Inflammatory macrophage treated with lipopolysaccharide for 1 hour (primary cell): Measurements from ENCODE around the gene CNIH3.
"Not testable (repeated sequence)": the region's sequence is repeated elsewhere in the genome, so short reads cannot be mapped to it uniquely, and the experiment has no call there.

ENCODE experiments used
- DNase-seq, 2 donors: peaks; one replicate each; pipeline ENCODE4 v3.0.0-alpha.2; 2020 to 2022

Gene CNIH3

GRCh38 chr1:224615861-224616755 lies at the start of gene CNIH3:
Gene CNIH3, plus strand, starts transcription at chr1:224616317. Its CDS starts 858 bp downstream, at chr1:224617175.
- DNase-seq: peak; percentile 50 to 78

GRCh38 chr1:224566492-224566891 lies 49.6 kb upstream of the CNIH3 start:
- DNase-seq: not testable (repeated sequence)

- no peak for DNase-seq
Observed at GRCh38 chr1:224569276-224569675, 46.8 kb upstream of the CNIH3 start.

- DNase-seq: not testable (repeated sequence)
Observed at GRCh38 chr1:224571975-224572374, 44.1 kb upstream of the CNIH3 start.

- DNase-seq: no peak
Observed at GRCh38 chr1:224579526-224579925, 36.6 kb upstream of the CNIH3 start.

DNA sequence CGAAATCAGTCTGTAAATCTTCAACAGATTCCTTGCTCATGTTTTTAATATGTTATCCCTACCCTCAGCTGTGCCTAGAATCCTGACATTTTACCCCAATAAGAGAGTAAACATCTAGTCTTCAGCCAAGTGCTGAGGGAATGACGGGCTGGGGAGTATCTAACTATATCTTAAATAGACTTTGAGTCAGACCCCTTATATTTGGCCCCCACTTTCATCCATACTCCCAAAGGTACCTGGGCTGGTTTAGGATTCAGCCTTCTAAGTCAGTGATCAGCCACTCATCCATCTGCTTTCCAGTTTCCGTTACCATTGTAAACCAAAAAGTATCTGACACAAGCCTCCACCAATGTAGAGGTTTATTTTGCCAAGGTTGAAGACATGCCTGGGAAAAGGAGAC lies 36.1 kb upstream of the CNIH3 start:
- no peak for DNase-seq

DNA sequence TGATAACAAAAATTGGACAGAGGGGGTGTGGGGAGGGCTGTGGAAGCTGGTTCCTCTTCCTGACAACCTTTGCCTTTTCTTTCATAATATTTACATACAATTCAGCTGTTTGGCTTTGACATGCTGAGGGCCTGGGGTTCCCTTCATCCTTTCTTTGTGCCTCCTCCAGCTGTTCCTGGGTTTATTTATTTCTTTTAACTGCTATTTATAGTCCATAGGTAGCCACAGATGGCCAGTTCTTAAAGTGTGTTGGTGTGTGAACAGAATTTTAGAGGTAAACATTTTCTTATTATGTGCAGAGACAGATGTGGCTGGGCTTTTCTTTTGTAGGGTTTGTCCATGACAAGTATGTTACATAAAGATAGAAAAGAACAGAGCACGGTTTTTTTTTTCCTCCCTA lies 34.1 kb upstream of the CNIH3 start:
- no peak for DNase-seq

DNA sequence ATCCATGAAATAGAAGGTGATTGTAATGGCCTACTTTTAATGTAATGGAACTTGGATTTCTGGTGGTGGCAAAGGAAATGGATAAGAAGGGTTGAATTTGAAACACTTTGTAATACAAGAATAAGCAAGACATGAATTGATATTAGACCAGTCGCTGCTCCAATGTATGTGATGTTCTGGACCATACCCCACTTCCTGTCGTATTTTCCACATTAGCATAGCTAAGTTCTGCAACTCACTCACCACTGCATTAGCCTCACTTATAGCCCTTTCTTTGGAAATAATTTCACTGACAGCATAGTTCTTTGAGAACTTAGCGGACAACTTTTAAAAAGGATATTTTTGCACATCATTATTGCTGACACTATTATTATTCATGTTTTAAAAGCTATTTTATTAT lies 32.3 kb upstream of the CNIH3 start:
- no peak for DNase-seq

DNA sequence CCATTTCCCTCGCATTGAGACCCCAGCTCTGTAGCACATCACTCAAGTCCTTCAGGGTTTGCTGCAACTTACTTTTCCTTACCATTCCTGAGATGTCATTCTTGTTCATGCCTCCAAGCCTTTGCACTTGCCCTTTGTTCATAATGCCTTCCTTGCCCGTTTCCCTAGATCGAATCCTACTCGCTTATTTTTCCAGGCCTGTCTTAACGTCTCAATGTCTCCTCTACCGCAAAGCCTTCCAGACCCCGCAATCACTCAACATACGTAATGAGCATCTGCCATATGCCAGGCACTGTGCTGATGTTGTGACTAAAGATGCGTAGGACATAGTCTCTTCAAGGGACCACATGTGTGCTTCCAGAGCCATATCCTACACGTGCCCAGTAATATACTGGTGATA lies 31.1 kb upstream of the CNIH3 start:
- DNase-seq: no peak

DNA sequence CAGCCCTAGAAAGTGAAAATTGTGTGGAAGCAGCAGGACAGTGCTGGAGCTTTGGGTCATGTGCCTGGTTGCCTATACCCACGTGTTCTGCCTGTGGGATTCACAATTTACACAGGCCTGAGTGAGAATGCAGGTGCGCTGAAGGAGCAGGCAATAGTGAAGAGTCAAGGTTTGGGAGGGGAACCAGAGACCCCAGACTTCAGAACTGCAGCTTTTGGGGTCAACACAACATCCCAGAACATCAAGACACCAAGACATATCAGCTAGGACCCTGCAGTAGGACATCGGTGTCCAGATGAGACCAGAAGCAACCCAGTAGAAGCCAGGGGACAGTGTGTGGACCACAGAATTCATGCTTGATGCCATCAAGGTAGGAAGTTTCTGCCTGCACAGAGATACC lies 29.1 kb upstream of the CNIH3 start:
- DNase-seq: no peak

DNA sequence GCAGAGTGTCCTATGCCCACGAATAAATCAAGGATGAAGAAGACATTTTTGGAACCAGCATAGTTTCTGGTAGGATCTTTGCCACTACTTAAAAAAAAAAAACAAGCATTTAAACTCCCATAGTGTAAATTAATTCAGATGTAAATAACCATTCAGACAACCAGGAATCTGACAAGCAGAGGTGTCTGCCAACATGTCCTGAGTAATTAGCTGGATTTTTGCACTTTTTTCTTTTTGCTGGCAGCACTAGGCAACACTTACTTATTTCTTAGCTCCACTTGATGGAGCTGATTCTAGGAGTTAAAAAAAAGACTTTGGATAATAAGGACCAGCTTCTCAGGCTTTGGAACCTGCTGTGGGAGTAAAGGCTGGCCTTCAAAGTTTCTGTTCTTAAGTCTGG lies 27.6 kb upstream of the CNIH3 start:
- no peak for DNase-seq

DNA sequence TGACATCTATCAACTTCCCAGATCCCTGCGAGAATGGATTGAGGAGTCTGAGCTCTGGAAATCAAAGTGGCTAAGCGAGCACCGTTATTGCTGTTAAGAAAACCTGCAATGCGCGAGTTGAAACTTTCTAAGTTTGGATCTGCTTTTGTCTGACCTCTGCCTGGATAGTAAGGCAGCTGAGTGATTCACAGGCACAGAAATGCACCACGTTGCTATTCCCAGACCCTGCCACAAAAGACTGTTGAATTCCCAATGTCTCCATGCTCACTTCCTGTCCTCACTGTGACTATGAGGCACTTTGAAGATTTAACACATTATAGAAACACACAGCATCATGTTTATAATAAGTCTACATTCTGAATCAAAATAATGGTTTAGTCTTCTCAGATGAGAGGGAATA lies 27.1 kb upstream of the CNIH3 start:
- DNase-seq: no peak

DNA sequence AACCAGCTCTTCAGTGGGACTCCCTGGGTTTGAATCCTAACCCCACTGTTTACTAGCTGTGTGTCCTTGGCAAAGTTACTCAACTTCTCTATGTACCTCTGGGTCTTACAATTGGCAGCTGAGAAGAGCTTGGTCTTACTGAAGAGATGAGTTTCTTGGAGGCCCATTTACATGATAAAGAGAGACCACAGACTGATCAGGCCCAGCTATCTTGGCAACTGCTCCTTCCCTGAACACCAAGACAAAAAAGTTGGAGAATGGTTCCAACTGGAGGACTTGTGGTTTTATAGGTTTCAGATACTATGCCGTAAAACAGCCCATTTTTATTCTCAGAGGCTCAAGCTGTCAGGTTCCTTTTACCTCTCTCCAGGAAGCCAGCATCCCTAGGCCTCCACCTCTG lies 24.8 kb upstream of the CNIH3 start:
- no peak for DNase-seq

DNA sequence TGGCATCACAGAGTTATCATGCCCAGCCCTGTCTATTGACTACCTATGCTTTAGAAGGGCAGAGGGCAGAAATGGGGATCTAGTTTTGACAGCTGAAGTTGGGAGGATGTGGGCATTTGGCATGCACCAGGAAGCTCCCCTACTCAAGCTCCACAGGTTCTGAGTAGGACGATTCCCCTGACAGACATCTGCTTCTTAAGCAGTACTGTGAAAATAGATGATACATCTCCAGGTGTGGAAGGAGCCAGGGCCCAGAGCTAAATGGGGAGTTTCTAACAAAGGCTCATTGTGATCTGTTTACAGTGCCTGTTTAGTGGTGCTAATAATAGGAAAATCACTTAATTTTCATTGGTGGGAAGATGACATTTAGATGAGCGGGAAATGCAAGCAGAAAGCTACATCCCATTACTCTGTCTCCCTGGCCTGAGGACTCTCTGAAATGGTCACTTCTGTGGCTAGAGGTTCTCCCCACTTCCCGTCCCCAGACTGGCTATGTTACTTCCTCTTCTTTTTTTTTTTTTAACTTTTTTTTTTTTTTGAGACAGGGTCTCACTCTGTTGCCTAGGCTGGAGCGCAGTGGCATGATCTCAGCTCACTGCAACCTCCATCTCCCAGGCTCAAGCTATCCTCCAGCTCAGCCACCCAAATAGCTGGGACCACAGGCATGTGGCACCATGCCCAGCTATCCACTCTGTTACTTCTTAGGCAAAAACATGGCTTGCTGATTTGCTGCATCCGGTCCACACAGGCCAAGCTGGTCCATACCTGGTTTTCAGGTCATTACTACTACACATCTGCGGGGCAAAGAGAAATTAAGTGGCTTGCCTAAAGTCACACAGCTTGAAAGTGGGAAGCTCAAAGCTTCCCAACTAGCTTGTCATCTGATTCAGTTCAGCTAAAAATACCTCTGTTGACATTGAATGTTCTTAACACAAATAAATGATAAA lies 23.2 kb upstream of the CNIH3 start:
- DNase-seq: peak; percentile 46 to 66

- DNase-seq: peak in 1 of 2 donors; percentile 68
Observed at GRCh38 chr1:224594360-224594759, 21.8 kb upstream of the CNIH3 start.

DNA sequence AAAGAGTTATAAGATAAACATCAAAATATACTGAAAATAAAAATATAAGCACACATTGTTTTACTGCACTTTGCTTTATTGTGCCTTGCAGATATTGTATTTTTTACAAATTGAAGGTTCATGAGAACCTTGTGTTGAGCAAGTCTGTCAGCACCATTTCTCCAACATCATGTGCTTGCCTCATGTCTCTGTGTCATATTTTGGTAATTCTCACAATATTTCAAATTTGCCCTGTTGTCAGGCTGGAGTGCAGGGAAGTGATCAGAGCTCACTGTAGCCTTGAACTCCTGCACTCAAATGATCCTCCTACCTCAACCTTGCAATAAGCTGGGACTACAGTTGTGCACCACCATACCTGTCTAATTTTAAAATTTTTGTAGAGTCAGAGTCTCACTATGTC lies 21.3 kb upstream of the CNIH3 start:
- peak; percentile 52 to 84 for DNase-seq

- DNase-seq: no peak
Observed at GRCh38 chr1:224605482-224606181, 10.5 kb upstream of the CNIH3 start.

- DNase-seq: no peak
Observed at GRCh38 chr1:224607188-224608148, 8.6 kb upstream of the CNIH3 start.

- no peak for DNase-seq
Observed at GRCh38 chr1:224609333-224609732, 6.8 kb upstream of the CNIH3 start.

- no peak for DNase-seq
Observed at GRCh38 chr1:224612246-224612645, 3.9 kb upstream of the CNIH3 start.

DNA sequence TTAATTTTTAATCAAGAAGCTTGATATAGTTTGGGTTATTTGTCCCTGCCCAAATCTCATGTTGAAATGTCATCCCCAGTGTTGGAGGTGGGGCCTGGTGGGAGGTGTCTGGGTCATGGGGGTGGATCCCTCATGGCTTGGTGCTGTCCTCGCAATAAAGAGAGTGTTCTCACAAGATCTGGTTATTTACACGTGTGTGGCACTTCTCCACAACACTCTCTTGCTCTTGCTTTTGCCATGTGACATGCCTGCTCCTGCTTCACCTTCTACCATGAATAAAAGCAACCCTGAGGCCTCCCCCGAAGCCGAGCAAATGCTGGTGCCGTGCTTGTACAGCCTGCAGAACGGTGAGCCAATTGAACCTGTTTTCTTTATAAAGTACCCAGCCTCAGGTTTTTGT lies 2.6 kb upstream of the CNIH3 start:
- no peak for DNase-seq
